ENCODE data around the gene COL11A1.
"Not testable (repeated sequence)": the region's sequence is repeated elsewhere in the genome, so short reads cannot be mapped to it uniquely, and the experiment has no call there.

Gene COL11A1

GRCh38 chr1:103063921-103064320 is 44.4 kb downstream of the COL11A1 start:
- H3K4me1 ChIP-seq (ENCODE audit: low read length), result no peaks in the 10 kb centered on the region
- no peak overlapping the region for H3K9ac ChIP-seq (ENCODE audit: low read length)
- no peak overlapping the region for H2AFZ ChIP-seq (ENCODE audit: low read depth, low read length)
- H4K20me1 ChIP-seq (ENCODE audit: insufficient read depth, low read length), result no peaks in the 10 kb centered on the region
- H3K36me3 ChIP-seq (replicated peaks; ENCODE audit: low read depth, low read length), result no peaks in the 10 kb centered on the region
- no peaks in the 10 kb centered on the region for H3K27me3 ChIP-seq (ENCODE audit: low read depth, low read length)
- no peak overlapping the region for H3K27ac ChIP-seq (ENCODE audit: low read length)
- H3K4me2 ChIP-seq (ENCODE audit: low read length), result no peak overlapping the region
- H3K9me3 ChIP-seq (ENCODE audit: insufficient read depth, low read length), result no peaks in the 10 kb centered on the region
- no peak overlapping the region for H3K4me3 ChIP-seq (ENCODE audit: low read length)
- TF ChIP-seq, protein P1, sequence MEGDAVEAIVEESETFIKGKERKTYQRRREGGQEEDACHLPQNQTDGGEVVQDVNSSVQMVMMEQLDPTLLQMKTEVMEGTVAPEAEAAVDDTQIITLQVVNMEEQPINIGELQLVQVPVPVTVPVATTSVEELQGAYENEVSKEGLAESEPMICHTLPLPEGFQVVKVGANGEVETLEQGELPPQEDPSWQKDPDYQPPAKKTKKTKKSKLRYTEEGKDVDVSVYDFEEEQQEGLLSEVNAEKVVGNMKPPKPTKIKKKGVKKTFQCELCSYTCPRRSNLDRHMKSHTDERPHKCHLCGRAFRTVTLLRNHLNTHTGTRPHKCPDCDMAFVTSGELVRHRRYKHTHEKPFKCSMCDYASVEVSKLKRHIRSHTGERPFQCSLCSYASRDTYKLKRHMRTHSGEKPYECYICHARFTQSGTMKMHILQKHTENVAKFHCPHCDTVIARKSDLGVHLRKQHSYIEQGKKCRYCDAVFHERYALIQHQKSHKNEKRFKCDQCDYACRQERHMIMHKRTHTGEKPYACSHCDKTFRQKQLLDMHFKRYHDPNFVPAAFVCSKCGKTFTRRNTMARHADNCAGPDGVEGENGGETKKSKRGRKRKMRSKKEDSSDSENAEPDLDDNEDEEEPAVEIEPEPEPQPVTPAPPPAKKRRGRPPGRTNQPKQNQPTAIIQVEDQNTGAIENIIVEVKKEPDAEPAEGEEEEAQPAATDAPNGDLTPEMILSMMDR (IDR thresholded peaks at IDR 0.05; ENCODE audit: low read depth, low read length), result no peak
- TF ChIP-seq EZH2phosphoT487 (IDR thresholded peaks at IDR 0.05; ENCODE audit: low read depth), result no peak
- no peaks in the 10 kb centered on the region for H3K79me2 ChIP-seq (ENCODE audit: low read length)

- no peaks in the 10 kb centered on the region for H3K79me2 ChIP-seq (ENCODE audit: low read length)
- no peaks in the 10 kb centered on the region for H4K20me1 ChIP-seq (ENCODE audit: insufficient read depth, low read length)
- no peak overlapping the region for H3K4me3 ChIP-seq (ENCODE audit: low read length)
- peaks cover under 1% of the 10 kb centered on the region for H3K4me1 ChIP-seq (ENCODE audit: low read length)
- TF ChIP-seq EZH2phosphoT487 (IDR thresholded peaks at IDR 0.05; ENCODE audit: low read depth), result no peak
- TF ChIP-seq, protein P1 (IDR thresholded peaks at IDR 0.05; ENCODE audit: low read depth, low read length), result no peak
- no peaks in the 10 kb centered on the region for H3K36me3 ChIP-seq (replicated peaks; ENCODE audit: low read depth, low read length)
- H3K9me3 ChIP-seq (ENCODE audit: insufficient read depth, low read length), result no peaks in the 10 kb centered on the region
- no peak overlapping the region for H3K27ac ChIP-seq (ENCODE audit: low read length)
- no peaks in the 10 kb centered on the region for H3K27me3 ChIP-seq (ENCODE audit: low read depth, low read length)
- H3K4me2 ChIP-seq (ENCODE audit: low read length), result no peak overlapping the region
- no peak overlapping the region for H2AFZ ChIP-seq (ENCODE audit: low read depth, low read length)
- H3K9ac ChIP-seq (ENCODE audit: low read length), result no peak overlapping the region
These were observed 49.9 kb downstream of the COL11A1 start for GRCh38 chr1:103058391-103058790.

DNA sequence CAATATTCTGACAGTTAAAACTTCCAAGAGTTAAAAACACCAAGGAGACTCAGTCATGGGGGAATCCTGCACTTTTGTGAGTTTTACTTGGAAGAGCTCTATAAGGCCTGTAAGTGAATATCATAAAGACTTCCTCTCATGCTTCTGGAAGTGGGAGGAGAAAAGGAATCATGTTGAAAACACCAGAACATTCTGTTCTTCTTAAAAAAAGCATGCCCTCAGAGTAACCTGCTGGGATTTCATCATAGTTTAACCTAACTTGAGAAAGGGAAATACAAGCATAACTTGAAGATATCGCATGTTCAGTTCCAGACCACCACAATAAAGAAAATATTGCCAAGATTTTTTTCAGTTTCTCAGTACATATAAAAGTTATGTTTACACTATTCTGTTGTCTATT is 51.9 kb downstream of the COL11A1 start:
- no peaks in the 10 kb centered on the region for H3K9me3 ChIP-seq (ENCODE audit: insufficient read depth, low read length)
- no peaks in the 10 kb centered on the region for H3K79me2 ChIP-seq (ENCODE audit: low read length)
- no peak overlapping the region for H3K27ac ChIP-seq (ENCODE audit: low read length)
- H3K4me2 ChIP-seq (ENCODE audit: low read length), result no peak overlapping the region
- no peak overlapping the region for H3K9ac ChIP-seq (ENCODE audit: low read length)
- H3K4me1 ChIP-seq (ENCODE audit: low read length), result peaks cover 9% of the 10 kb centered on the region
- H3K27me3 ChIP-seq (ENCODE audit: low read depth, low read length), result no peaks in the 10 kb centered on the region
- H3K36me3 ChIP-seq (replicated peaks; ENCODE audit: low read depth, low read length), result no peaks in the 10 kb centered on the region
- H2AFZ ChIP-seq (ENCODE audit: low read depth, low read length), result no peak overlapping the region
- H3K4me3 ChIP-seq (ENCODE audit: low read length), result no peak overlapping the region
- H4K20me1 ChIP-seq (ENCODE audit: insufficient read depth, low read length), result no peaks in the 10 kb centered on the region
- no peak for TF ChIP-seq EZH2phosphoT487 (IDR thresholded peaks at IDR 0.05; ENCODE audit: low read depth)
- TF ChIP-seq, protein P1 (IDR thresholded peaks at IDR 0.05; ENCODE audit: low read depth, low read length), result no peak

DNA sequence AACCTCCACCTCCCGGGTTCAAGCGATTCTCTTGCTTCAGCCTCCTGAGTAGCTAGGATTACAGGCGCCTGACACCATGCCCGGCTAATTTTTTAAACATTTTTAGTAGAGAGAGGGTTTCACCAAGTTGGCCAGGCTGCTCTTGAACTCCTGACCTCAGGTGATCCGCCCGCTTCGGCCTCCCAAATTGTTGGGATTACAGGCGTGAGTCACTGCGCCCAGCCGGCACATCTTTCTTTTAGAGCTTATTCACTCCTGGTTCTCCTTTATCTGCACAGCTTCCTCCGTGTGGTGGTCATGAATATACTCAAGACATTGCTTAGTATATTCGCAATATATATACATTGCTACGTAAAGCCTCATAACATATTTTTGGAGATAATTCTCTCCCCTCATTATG is 80.2 kb downstream of the COL11A1 start:
- not testable (repeated sequence) for H3K4me2 ChIP-seq (ENCODE audit: low read length); H3K9ac ChIP-seq (ENCODE audit: low read length); H3K27ac ChIP-seq (ENCODE audit: low read length); H4K20me1 ChIP-seq (ENCODE audit: insufficient read depth, low read length); H3K9me3 ChIP-seq (ENCODE audit: insufficient read depth, low read length); H3K27me3 ChIP-seq (ENCODE audit: low read depth, low read length); H3K4me3 ChIP-seq (ENCODE audit: low read length); H3K36me3 ChIP-seq (replicated peaks; ENCODE audit: low read depth, low read length); H2AFZ ChIP-seq (ENCODE audit: low read depth, low read length); H3K4me1 ChIP-seq (ENCODE audit: low read length); H3K79me2 ChIP-seq (ENCODE audit: low read length)

DNA sequence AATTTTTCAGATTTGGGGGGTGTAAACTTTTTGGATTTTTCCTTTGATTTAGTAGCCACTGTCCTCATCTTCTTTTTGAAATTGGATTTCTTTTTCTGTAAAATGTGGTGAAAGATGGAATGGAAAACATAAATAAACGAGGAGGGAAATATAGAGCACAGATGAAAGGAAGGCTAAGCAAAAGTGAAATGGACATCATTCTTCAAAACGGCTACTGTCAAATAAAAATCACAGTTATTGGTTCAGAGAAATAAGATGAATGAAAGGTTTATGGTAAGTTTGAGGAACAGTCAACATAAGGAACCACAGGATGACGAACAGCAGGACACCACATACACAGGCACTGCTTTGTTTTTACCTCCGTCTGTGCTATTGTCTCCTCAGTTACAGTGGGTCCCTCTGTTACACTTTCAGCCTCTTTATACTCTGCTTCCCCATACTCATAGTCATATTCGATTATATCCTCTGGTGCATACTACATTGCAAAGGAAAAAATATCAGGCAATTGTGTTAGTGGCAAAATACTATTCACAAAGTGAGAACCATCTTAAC is 82.4 kb downstream of the COL11A1 start:
- no peak overlapping the region for H3K9ac ChIP-seq (ENCODE audit: low read length)
- no peaks in the 10 kb centered on the region for H3K27me3 ChIP-seq (ENCODE audit: low read depth, low read length)
- peaks cover 6% of the 10 kb centered on the region for H3K4me1 ChIP-seq (ENCODE audit: low read length)
- no peak overlapping the region for H3K4me3 ChIP-seq (ENCODE audit: low read length)
- H3K27ac ChIP-seq (ENCODE audit: low read length), result no peak overlapping the region
- no peak for TF ChIP-seq EZH2phosphoT487 (IDR thresholded peaks at IDR 0.05; ENCODE audit: low read depth)
- TF ChIP-seq, protein P1 (IDR thresholded peaks at IDR 0.05; ENCODE audit: low read depth, low read length), result no peak
- no peak overlapping the region for H2AFZ ChIP-seq (ENCODE audit: low read depth, low read length)
- no peaks in the 10 kb centered on the region for H3K79me2 ChIP-seq (ENCODE audit: low read length)
- no peak overlapping the region for H3K4me2 ChIP-seq (ENCODE audit: low read length)
- H4K20me1 ChIP-seq (ENCODE audit: insufficient read depth, low read length), result no peaks in the 10 kb centered on the region
- H3K9me3 ChIP-seq (ENCODE audit: insufficient read depth, low read length), result no peaks in the 10 kb centered on the region
- H3K36me3 ChIP-seq (replicated peaks; ENCODE audit: low read depth, low read length), result no peaks in the 10 kb centered on the region
